HepG2 (cell line): ENCODE results near the gene SNN. TPM values are rescaled to one million over a fixed set of nuclear protein-coding genes. Genes with fewer than 3 reads are reported as not detected.

Experiments
- ETV6 ChIP-seq: sonication (generic); formaldehyde crosslinking; conservative IDR thresholded peaks from 2 replicates; pipeline ENCODE4 v1.4.0; 2020; ENCODE audit warnings: missing genetic modification reagents
- GPN1 ChIP-seq: sonication (generic); formaldehyde crosslinking; IDR thresholded peaks from 2 replicates; pipeline ENCODE4 v1.5.1; 2020; ENCODE audit warnings: missing genetic modification reagents, borderline replicate concordance
- HDAC1 ChIP-seq: sonication (generic); formaldehyde crosslinking; IDR thresholded peaks from 2 replicates; pipeline ENCODE4 v1.5.1; 2020; ENCODE audit warnings: mild to moderate bottlenecking, missing genetic modification reagents
- HDAC2 ChIP-seq: sonication (generic); formaldehyde crosslinking; IDR thresholded peaks from 2 replicates; pipeline ENCODE4 v1.4.0; 2020; ENCODE audit warnings: missing genetic modification reagents
- KLF12 ChIP-seq: sonication (generic); formaldehyde crosslinking; IDR thresholded peaks from 2 replicates; pipeline ENCODE4 v1.4.0; 2020; ENCODE audit warnings: missing genetic modification reagents, borderline replicate concordance
- KLF9 ChIP-seq: IDR thresholded peaks from 2 replicates; pipeline ENCODE4 v1.6.1; 2016; ENCODE audit warnings: low read depth
- POLR2AphosphoS5 ChIP-seq: IDR thresholded peaks from 2 replicates; pipeline ENCODE4 v1.6.1; 2012; ENCODE audit warnings: low read depth, low read length
- POLR2G ChIP-seq: fragments of 200-400 bp; formaldehyde crosslinking; IDR thresholded peaks from 2 replicates; pipeline ENCODE4 v1.6.1; 2018; ENCODE audit warnings: mild to moderate bottlenecking, low read depth, low read length, moderate library complexity
- SALL2 ChIP-seq: sonication (generic); formaldehyde crosslinking; IDR thresholded peaks from 2 replicates; pipeline ENCODE4 v1.8.1; 2023; ENCODE audit warnings: mild to moderate bottlenecking, missing genetic modification reagents, inconsistent platforms
- SATB2 ChIP-seq: sonication (generic); formaldehyde crosslinking; IDR thresholded peaks from 2 replicates; pipeline ENCODE4 v1.5.0; 2020; ENCODE audit warnings: missing genetic modification reagents
- ZBTB42 ChIP-seq: sonication (generic); formaldehyde crosslinking; IDR thresholded peaks from 2 replicates; pipeline ENCODE4 v1.5.0; 2020; ENCODE audit warnings: mild to moderate bottlenecking, missing genetic modification reagents
- ZNF121 ChIP-seq: sonication (generic); formaldehyde crosslinking; IDR thresholded peaks from 2 replicates; pipeline ENCODE4 v1.5.0; 2020; ENCODE audit warnings: mild to moderate bottlenecking, missing genetic modification reagents
- ZNF205 ChIP-seq: IDR thresholded peaks from 2 replicates; pipeline ENCODE4 v1.6.1; 2018; ENCODE audit warnings: missing biosample characterization, missing genetic modification reagents
- ZNF496 ChIP-seq: sonication (generic); formaldehyde crosslinking; IDR thresholded peaks from 2 replicates; pipeline ENCODE4 v1.8.1; 2023; ENCODE audit warnings: mild to moderate bottlenecking, moderate library complexity, missing genetic modification reagents; ENCODE audit not compliant: insufficient replicate concordance
- ZNF549 ChIP-seq: sonication (generic); formaldehyde crosslinking; IDR thresholded peaks from 2 replicates; pipeline ENCODE4 v1.5.0; 2020; ENCODE audit warnings: missing genetic modification reagents
- ZNF569 ChIP-seq: sonication (generic); formaldehyde crosslinking; IDR thresholded peaks from 2 replicates; pipeline ENCODE4 v1.5.0; 2020; ENCODE audit warnings: mild to moderate bottlenecking, missing genetic modification reagents, moderate library complexity, borderline replicate concordance
- polyA plus RNA-seq, 8 experiments: library from polyadenylated mRNA; depleted of rRNA in 3 of 8; stranded (reverse) in 7 of 8; unstranded in 1 of 8; fragments of >200 nt; fragmentation: Illumina TruSeq in 4 of 8; extraction: Trizol in 4 of 8; gene quantifications; 2 replicates each; pipeline versions ENCODE4 v1.2.1 to v1.2.3, GENCODE V29; 2011 to 2016; ENCODE audit warnings: low read depth in 4 of 8, missing spikeins in 1 of 8, mixed read lengths in 1 of 8; ENCODE audit not compliant: insufficient read depth in 1 of 8
- total RNA-seq, 5 experiments: library from RNA; depleted of rRNA; stranded (reverse); fragments of >200 nt; fragmentation: Illumina TruSeq; extraction: Trizol; gene quantifications; 2 replicates each; pipeline ENCODE4 v1.2.3, GENCODE V29; 2016; ENCODE audit warnings: low read depth in 1 of 5
- TF ChIP-seq, protein P1 (sequence below): sonication (generic); formaldehyde crosslinking; IDR thresholded peaks from 2 replicates; pipeline ENCODE4 v1.5.0; 2020; ENCODE audit warnings: mild to moderate bottlenecking, missing genetic modification reagents
- TF ChIP-seq, protein P2 (sequence below): IDR thresholded peaks from 2 replicates; pipeline ENCODE4 v1.6.1; 2016; ENCODE audit warnings: low read depth, borderline replicate concordance

SNN gene
- total and polyA plus RNA-seq, 2 of the 13 experiments (the other 11 are each of a cell fraction or from before 2014, with no cell fraction given), result 5.2 to 8.4 TPM

GRCh38 chr16:11621920-11622651, 46.2 kb upstream of the SNN start (continued):
- no peak for TF ChIP-seq POLR2AphosphoS5
- no peak for TF ChIP-seq ETV6
- TF ChIP-seq HDAC2, result no peak
- TF ChIP-seq, protein P1, sequence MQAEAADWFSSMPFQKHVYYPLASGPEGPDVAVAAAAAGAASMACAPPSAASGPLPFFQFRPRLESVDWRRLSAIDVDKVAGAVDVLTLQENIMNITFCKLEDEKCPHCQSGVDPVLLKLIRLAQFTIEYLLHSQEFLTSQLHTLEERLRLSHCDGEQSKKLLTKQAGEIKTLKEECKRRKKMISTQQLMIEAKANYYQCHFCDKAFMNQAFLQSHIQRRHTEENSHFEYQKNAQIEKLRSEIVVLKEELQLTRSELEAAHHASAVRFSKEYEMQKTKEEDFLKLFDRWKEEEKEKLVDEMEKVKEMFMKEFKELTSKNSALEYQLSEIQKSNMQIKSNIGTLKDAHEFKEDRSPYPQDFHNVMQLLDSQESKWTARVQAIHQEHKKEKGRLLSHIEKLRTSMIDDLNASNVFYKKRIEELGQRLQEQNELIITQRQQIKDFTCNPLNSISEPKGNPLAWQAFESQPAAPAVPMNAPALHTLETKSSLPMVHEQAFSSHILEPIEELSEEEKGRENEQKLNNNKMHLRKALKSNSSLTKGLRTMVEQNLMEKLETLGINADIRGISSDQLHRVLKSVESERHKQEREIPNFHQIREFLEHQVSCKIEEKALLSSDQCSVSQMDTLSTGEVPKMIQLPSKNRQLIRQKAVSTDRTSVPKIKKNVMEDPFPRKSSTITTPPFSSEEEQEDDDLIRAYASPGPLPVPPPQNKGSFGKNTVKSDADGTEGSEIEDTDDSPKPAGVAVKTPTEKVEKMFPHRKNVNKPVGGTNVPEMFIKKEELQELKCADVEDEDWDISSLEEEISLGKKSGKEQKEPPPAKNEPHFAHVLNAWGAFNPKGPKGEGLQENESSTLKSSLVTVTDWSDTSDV, result no peak
- TF ChIP-seq ZNF121 (CRISPR knock-in tag), result no peak
- TF ChIP-seq KLF9, result no peak
- TF ChIP-seq ZNF569 (CRISPR knock-in tag), result no peak
- TF ChIP-seq KLF12 (CRISPR knock-in tag), result no peak
- TF ChIP-seq ZNF496 (CRISPR knock-in tag), result no peak
- no peak for TF ChIP-seq POLR2G
- no peak for TF ChIP-seq GPN1
- no peak for TF ChIP-seq ZBTB42
- no peak for TF ChIP-seq SALL2 (CRISPR knock-in tag)
- no peak for TF ChIP-seq ZNF205 (CRISPR knock-in tag)
- TF ChIP-seq HDAC1, result 0 out of 2 replicates have a peak, but pooled peaks have one; percentile 20
- no peak for TF ChIP-seq ZNF549 (CRISPR knock-in tag)
- TF ChIP-seq, protein P2, sequence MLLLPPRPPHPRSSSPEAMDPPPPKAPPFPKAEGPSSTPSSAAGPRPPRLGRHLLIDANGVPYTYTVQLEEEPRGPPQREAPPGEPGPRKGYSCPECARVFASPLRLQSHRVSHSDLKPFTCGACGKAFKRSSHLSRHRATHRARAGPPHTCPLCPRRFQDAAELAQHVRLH, result no peak
- TF ChIP-seq SATB2 (CRISPR knock-in tag), result no peak
